ENCODE results near the gene GABRG1.

DNA sequence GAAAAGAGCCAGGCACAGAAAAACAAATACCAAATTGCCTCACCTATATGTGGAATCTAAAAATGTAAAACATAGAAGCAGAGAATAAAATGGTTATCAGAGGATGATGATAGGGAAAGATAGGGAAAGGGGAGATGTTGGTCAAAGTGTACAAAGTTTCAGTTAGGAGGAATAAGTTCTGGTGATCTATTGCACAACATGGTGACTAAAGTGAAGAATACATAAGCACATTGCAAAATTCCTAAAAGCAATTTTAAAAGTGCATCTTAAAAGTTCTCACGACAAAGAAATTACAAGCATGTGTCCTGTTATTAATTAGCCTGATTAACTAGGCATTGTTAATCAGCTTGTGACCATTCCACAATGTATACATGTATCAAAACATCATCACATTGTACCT is 136.0 kb downstream of the GABRG1 start:
- TF ChIP-seq, protein P1, sequence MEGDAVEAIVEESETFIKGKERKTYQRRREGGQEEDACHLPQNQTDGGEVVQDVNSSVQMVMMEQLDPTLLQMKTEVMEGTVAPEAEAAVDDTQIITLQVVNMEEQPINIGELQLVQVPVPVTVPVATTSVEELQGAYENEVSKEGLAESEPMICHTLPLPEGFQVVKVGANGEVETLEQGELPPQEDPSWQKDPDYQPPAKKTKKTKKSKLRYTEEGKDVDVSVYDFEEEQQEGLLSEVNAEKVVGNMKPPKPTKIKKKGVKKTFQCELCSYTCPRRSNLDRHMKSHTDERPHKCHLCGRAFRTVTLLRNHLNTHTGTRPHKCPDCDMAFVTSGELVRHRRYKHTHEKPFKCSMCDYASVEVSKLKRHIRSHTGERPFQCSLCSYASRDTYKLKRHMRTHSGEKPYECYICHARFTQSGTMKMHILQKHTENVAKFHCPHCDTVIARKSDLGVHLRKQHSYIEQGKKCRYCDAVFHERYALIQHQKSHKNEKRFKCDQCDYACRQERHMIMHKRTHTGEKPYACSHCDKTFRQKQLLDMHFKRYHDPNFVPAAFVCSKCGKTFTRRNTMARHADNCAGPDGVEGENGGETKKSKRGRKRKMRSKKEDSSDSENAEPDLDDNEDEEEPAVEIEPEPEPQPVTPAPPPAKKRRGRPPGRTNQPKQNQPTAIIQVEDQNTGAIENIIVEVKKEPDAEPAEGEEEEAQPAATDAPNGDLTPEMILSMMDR (IDR thresholded peaks at IDR 0.05): no peak
- no peak for TF ChIP-seq POLR2A (IDR thresholded peaks at IDR 0.05)
